ENCODE results near the gene ENTPD8. TPM values are rescaled to one million over a fixed set of nuclear protein-coding genes. Genes with fewer than 3 reads are reported as not detected.
A peak's percentile ranks its signal among the peaks of the same experiment; 100 is the strongest.

ENTPD8 gene
- total and polyA plus RNA-seq, 10 of the 15 experiments (the other 5 are each of a cell fraction or from before 2014, with no cell fraction given) = not detected

DNA sequence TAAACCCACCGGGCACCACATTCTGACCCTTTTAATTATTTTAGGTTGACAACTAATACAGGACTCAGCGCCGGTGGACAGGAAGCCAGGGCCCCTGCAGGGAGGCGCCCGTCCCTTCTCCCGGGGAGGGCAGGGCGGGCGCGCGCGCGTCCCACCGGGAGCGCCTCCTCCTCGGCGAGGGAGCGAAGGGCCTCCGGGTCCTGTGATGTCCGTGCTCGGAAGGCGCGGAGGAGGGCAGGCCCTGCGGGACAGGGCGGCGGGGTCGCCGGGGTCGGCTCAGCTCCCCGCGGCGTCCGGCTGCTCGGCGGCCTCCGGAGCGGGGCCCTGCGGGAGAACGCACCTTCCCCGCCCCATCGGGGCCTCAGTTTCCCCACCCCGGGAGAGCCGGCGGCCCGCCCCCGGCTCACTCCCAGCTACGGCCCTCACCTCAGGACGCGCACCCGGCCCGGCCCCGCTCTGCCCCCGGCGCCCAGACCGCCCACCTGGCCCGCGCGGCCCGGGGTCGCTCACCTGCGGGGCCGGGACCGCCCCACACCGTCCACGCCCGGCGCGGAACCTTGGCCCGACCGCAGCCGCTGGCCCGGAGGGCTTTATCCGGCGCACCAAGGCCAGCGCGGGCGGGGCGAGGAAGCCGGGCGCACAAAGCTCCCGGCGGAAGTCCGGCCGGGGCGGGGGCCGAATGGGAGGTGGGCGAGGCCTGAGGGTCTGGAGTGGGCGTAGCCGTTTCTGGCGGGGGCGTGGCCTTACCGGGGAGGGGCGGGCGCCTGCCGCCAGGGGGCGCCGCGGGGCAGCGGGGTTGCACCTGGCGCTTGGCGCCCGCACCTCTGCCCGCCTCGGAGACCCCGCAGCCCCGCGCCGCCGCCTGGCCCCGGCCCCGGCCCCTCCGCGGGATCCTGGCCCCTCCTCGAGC lies 18.3 kb downstream of the ENTPD8 start, which contains the start of the genes EXD3 and NOXA1 (continued):
- TF ChIP-seq HDAC6 (IDR thresholded peaks at IDR 0.05; ENCODE audit: unreplicated experiment) = no peak
- peak; percentile 94 for TF ChIP-seq IKZF1 (conservative IDR thresholded peaks at IDR 0.05)
- no peak for TF ChIP-seq TCF7 (IDR thresholded peaks at IDR 0.05; ENCODE audit: borderline replicate concordance)
- no peak for TF ChIP-seq PAX8 (IDR thresholded peaks at IDR 0.05)
- TF ChIP-seq CREM (IDR thresholded peaks at IDR 0.05; ENCODE audit: low read depth) = 0 out of 2 replicates have a peak, but pooled peaks have one; percentile 49
- peak; percentile 15 for TF ChIP-seq MEF2B (IDR thresholded peaks at IDR 0.05; ENCODE audit: partially characterized antibody, poor library complexity, severe bottlenecking)
- TF ChIP-seq, protein P1, sequence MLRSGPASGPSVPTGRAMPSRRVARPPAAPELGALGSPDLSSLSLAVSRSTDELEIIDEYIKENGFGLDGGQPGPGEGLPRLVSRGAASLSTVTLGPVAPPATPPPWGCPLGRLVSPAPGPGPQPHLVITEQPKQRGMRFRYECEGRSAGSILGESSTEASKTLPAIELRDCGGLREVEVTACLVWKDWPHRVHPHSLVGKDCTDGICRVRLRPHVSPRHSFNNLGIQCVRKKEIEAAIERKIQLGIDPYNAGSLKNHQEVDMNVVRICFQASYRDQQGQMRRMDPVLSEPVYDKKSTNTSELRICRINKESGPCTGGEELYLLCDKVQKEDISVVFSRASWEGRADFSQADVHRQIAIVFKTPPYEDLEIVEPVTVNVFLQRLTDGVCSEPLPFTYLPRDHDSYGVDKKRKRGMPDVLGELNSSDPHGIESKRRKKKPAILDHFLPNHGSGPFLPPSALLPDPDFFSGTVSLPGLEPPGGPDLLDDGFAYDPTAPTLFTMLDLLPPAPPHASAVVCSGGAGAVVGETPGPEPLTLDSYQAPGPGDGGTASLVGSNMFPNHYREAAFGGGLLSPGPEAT (IDR thresholded peaks at IDR 0.05; ENCODE audit: low read depth) = no peak
- no peak for TF ChIP-seq IRF4 (IDR thresholded peaks at IDR 0.05; ENCODE audit: low read depth, low read length)
